ENCODE data around the gene ATP5ME. TPM values are rescaled to one million over a fixed set of nuclear protein-coding genes. Genes with fewer than 3 reads are reported as not detected.

ATP5ME gene
- total RNA-seq, 1 experiment from 2014 or later: 330 TPM

DNA sequence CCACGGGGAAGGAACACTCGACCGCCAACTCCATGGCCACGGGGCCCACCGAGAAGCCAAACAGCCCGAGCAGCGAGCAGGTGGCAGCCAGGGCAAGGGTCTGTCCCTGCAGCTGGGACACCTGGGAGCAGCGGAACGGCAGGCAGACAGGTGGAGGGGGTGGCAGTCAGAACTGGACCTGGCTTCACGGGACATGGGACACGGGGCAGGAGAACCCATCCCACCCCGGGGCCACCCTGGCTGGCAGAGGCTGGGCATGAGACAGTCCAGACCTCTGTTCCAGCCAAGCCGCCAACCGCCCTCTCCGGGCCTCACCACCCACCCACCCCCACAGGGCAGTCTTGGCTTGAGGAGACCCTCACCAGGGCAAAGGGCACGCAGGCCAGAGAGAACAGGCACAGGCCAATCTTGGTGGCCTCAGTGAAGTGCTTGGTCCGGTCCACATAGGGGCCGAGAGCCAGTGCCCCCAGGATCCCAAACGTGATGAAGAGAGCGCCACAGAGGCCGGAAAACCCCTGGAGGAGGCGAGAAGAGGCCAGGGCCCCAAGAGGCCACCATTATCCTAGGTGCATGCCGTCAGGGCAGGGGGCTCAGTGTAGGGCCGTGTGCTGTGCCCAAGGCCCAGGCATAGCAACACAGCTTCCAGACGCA, 9.3 kb upstream of the ATP5ME start:
- H3K4me1 ChIP-seq (ENCODE audit: control insufficient read depth in 1 of 2, insufficient read depth in 2 of 2, low read length in 2 of 2): peaks cover 24 to 45% of the 10 kb centered on the region in 2 experiments
- no peak for DNase-seq (ENCODE audit: low read depth, low spot score)
- no TSS peak for BruUV-seq (replicated peaks)

More for the DNA sequence above, 9.3 kb upstream of the ATP5ME start:
- Histone ChIP-seq H2AFZ (ENCODE audit: low read depth, low read length, poor library complexity, severe bottlenecking) (no peak overlapping the region), H3K4me3 (replicated peaks in 1 of 2; ENCODE audit: low read depth in 1 of 2, low read length in 2 of 2) (no peak overlapping the region), H4K20me1 (ENCODE audit: insufficient read depth) (no peaks in the 10 kb centered on the region), H3K9me3 (ENCODE audit: control insufficient read depth in 1 of 2, insufficient read depth in 1 of 2, low read depth in 1 of 2, low read length in 2 of 2) (no peaks in the 10 kb centered on the region), H3K27ac (ENCODE audit: low read depth, low read length) (peak overlapping the region; percentile 27; the same call in 1 of the 2 replicates), H3K9ac (ENCODE audit: low read length) (no peak overlapping the region), H3K27me3 (ENCODE audit: insufficient read depth, low read length) (no peaks in the 10 kb centered on the region), H3K4me2 (ENCODE audit: low read length) (no peak overlapping the region), H3K79me2 (ENCODE audit: insufficient read depth, low read length) (peaks cover 4% of the 10 kb centered on the region; the same call in 1 of the 2 replicates), H3K36me3 (ENCODE audit: control insufficient read depth in 1 of 2, insufficient read depth in 2 of 2, low read length in 2 of 2) (no peaks in the 10 kb centered on the region), H3K9me2 (ENCODE audit: insufficient read depth) (no peaks in the 10 kb centered on the region)
- ChIA-PET POLR2A (interaction anchor here (1.0 kb wide), 1 partner anchor 9 kb away, joined by 3 read pairs; the partner anchor contains the start of genes ATP5ME and MYL5), CTCF (interaction anchor here (0.6 to 1.7 kb wide), 4 partner anchors 9 to 80 kb away, joined by 3 to 14 read pairs (median 4); partner anchors contain the start of genes ATP5ME and MYL5), RAD21 (ENCODE audit: low non-redundant PET in 1 of 2, low total read pairs in 2 of 2, uncharacterized antibody in 2 of 2, unreplicated experiment in 2 of 2) (interaction anchor here in 1 of 2 experiments (1.5 kb wide), 1 partner anchor 81 kb away, joined by 4 read pairs; no protein-coding TSS in a partner anchor)
- intact Hi-C loops (cut with micrococcal nuclease): no loop called here
- ATAC-seq: no peak
- no peak for TF ChIP-seq SIN3A (IDR thresholded peaks at IDR 0.05; ENCODE audit: low read depth)
- no peak for TF ChIP-seq CEBPB (IDR thresholded peaks at IDR 0.05; ENCODE audit: low read depth)
- TF ChIP-seq POLR2AphosphoS5 (IDR thresholded peaks at IDR 0.05; ENCODE audit: low read depth, low read length): no peak
- no peak for TF ChIP-seq ZFX (IDR thresholded peaks at IDR 0.05)
- TF ChIP-seq CBX3 (IDR thresholded peaks at IDR 0.05; ENCODE audit: low read depth): no peak
- no peak for TF ChIP-seq SP1 (IDR thresholded peaks at IDR 0.05; ENCODE audit: low read depth)
- TF ChIP-seq, protein P1, sequence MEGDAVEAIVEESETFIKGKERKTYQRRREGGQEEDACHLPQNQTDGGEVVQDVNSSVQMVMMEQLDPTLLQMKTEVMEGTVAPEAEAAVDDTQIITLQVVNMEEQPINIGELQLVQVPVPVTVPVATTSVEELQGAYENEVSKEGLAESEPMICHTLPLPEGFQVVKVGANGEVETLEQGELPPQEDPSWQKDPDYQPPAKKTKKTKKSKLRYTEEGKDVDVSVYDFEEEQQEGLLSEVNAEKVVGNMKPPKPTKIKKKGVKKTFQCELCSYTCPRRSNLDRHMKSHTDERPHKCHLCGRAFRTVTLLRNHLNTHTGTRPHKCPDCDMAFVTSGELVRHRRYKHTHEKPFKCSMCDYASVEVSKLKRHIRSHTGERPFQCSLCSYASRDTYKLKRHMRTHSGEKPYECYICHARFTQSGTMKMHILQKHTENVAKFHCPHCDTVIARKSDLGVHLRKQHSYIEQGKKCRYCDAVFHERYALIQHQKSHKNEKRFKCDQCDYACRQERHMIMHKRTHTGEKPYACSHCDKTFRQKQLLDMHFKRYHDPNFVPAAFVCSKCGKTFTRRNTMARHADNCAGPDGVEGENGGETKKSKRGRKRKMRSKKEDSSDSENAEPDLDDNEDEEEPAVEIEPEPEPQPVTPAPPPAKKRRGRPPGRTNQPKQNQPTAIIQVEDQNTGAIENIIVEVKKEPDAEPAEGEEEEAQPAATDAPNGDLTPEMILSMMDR (IDR thresholded peaks at IDR 0.05 in 2 of 3, conservative IDR thresholded peaks at IDR 0.05 in 1 of 3; ENCODE audit: borderline replicate concordance in 1 of 3, insufficient read depth in 1 of 3, low read depth in 2 of 3, low read length in 2 of 3): no peak
- TF ChIP-seq, protein P2, sequence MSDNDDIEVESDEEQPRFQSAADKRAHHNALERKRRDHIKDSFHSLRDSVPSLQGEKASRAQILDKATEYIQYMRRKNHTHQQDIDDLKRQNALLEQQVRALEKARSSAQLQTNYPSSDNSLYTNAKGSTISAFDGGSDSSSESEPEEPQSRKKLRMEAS (IDR thresholded peaks at IDR 0.05): no peak
- no peak for TF ChIP-seq JUND (IDR thresholded peaks at IDR 0.05)
